Activated T-helper 2 cell treated with anti-CD3 and anti-CD28 coated beads, Interferon-gamma antibody, Interleukin-2, Interleukin-4, amounts not matched to agents 10 μg/mL and 5 μg/mL and 100 μg/mL, durations not matched to agents 14 hours and 24 hours and 36 hours (primary cell): ENCODE results near the gene FAM180A. TPM values are rescaled to one million over a fixed set of nuclear protein-coding genes. Genes with fewer than 3 reads are reported as not detected.
"Not testable (repeated sequence)": the region's sequence is repeated elsewhere in the genome, so short reads cannot be mapped to it uniquely, and the experiment has no call there.

ENCODE experiments used
- DNase-seq: peaks from one replicate; pipeline ENCODE4 v3.0.0; 2021; ENCODE audit warnings: low spot score
- H3K27ac Mint-ChIP-seq: one replicate; pipeline ENCODE4 v1.8.0; 2021; ENCODE audit warnings: mixed read lengths
- H3K27me3 Mint-ChIP-seq: one replicate; pipeline ENCODE4 v1.8.0; 2021; ENCODE audit warnings: low read depth, mixed read lengths
- H3K36me3 Mint-ChIP-seq: one replicate; pipeline ENCODE4 v1.8.0; 2021; ENCODE audit warnings: low read depth, mixed read lengths
- H3K4me1 Mint-ChIP-seq: one replicate; pipeline ENCODE4 v1.8.0; 2021; ENCODE audit warnings: low read depth, mixed read lengths
- H3K4me3 Mint-ChIP-seq: one replicate; pipeline ENCODE4 v1.8.0; 2021; ENCODE audit warnings: low read depth, mild to moderate bottlenecking, moderate library complexity, mixed read lengths
- H3K9me3 Mint-ChIP-seq: one replicate; pipeline ENCODE4 v1.8.0; 2021; ENCODE audit warnings: mixed read lengths
- intact Hi-C: fragments of 100-400 bp; cut with micrococcal nuclease; formaldehyde crosslinking; loops from one replicate; pipeline ENCODE4 v1.15.1; 2023
- total RNA-seq: library from RNA; stranded (reverse); gene quantifications from 2 replicates; pipeline ENCODE4 v1.2.3, GENCODE V29; 2022

Gene FAM180A
- total RNA-seq, 1 donor from 2014 or later, result not detected

- DNase-seq, result no peak
- Mint-ChIP-seq H3K27me3 (no peaks in the 10 kb centered on the region), H3K36me3 (no peaks in the 10 kb centered on the region), H3K9me3 (no peaks in the 10 kb centered on the region), H3K4me3 (no peak overlapping the region), H3K27ac (no peak overlapping the region), H3K4me1 (no peaks in the 10 kb centered on the region)
- intact Hi-C loops, result no loop called here
These were observed 51.1 kb downstream of the FAM180A start for GRCh38 chr7:135697276-135698049.

- Mint-ChIP-seq H3K4me3 (no peak overlapping the region), H3K4me1 (no peaks in the 10 kb centered on the region)
- intact Hi-C loops, result no loop called here
These were observed 55.1 kb downstream of the FAM180A start for GRCh38 chr7:135693558-135693957.

DNA sequence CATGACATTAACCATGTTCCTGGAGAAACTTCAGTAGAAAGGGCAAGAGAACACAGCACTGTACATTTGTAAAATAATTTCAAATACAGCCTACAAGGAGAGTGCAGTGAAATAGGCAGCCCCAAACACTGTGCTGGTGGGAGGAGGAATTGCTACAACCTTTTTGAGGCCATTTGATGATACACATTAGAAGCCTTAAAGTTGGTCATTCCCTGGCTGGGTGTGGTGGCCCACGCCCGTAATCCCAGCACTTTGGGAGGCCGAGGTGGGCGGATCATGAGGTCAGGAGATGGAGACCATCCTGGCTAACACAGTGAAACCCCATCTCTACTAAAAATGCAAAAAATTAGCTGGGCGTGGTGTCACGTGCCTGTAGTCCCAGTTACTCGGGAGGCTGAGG is 56.0 kb downstream of the FAM180A start:
- H3K4me3 Mint-ChIP-seq, H3K9me3 Mint-ChIP-seq, H3K27ac Mint-ChIP-seq, DNase-seq, H3K36me3 Mint-ChIP-seq, H3K4me1 Mint-ChIP-seq, intact Hi-C loops, H3K27me3 Mint-ChIP-seq: not testable (repeated sequence)

More at GRCh38 chr7:135693558-135693957, 55.1 kb downstream of the FAM180A start:
- Mint-ChIP-seq H3K27me3 (no peaks in the 10 kb centered on the region), H3K9me3 (no peaks in the 10 kb centered on the region), H3K27ac (no peak overlapping the region), H3K36me3 (no peaks in the 10 kb centered on the region)
- no peak for DNase-seq

DNA sequence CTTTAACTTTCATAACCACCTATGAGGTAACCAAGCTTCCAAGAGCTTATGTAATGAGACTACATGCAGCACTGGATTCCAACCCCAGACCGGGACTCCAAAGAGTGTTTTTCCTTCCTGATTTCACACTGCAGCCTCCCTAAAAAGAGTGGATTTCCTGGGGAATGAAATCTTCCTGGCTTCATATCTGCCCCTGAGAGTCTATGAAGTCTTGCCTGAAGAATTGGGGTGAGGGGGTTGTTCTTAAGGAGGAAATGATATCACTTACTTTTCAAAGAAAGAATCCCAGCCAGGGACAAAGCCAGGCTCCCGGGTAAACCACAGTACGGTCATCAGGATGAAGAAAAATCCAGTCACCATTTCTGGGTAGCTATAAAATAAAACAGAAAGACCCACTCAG is 56.6 kb downstream of the FAM180A start:
- intact Hi-C loops, result no loop called here
- Mint-ChIP-seq H3K9me3 (no peaks in the 10 kb centered on the region), H3K4me3 (no peak overlapping the region), H3K36me3 (no peaks in the 10 kb centered on the region), H3K27ac (no peak overlapping the region), H3K4me1 (no peaks in the 10 kb centered on the region), H3K27me3 (no peaks in the 10 kb centered on the region)
- no peak for DNase-seq

- intact Hi-C loops, result no loop called here
- no peaks in the 10 kb centered on the region for H3K4me1 Mint-ChIP-seq
- no peak overlapping the region for H3K4me3 Mint-ChIP-seq
- DNase-seq, result no peak
- H3K27ac Mint-ChIP-seq, result no peak overlapping the region
- no peaks in the 10 kb centered on the region for H3K36me3 Mint-ChIP-seq
- no peaks in the 10 kb centered on the region for H3K27me3 Mint-ChIP-seq
- no peaks in the 10 kb centered on the region for H3K9me3 Mint-ChIP-seq
These were observed 58.0 kb downstream of the FAM180A start for GRCh38 chr7:135690566-135690965.

- intact Hi-C loops, result no loop called here
- no peaks in the 10 kb centered on the region for H3K9me3 Mint-ChIP-seq
- H3K4me1 Mint-ChIP-seq, result no peaks in the 10 kb centered on the region
These were observed 61.1 kb downstream of the FAM180A start for GRCh38 chr7:135687466-135687865.

GRCh38 chr7:135685306-135686084 is 63.1 kb downstream of the FAM180A start:
- Mint-ChIP-seq H3K36me3 (no peaks in the 10 kb centered on the region), H3K27me3 (no peaks in the 10 kb centered on the region), H3K4me3 (no peak overlapping the region), H3K27ac (no peak overlapping the region), H3K4me1 (peaks cover 7% of the 10 kb centered on the region), H3K9me3 (no peaks in the 10 kb centered on the region)
- intact Hi-C loops, result no loop called here
- no peak for DNase-seq

More at GRCh38 chr7:135687466-135687865, 61.1 kb downstream of the FAM180A start:
- no peak for DNase-seq
- no peaks in the 10 kb centered on the region for H3K36me3 Mint-ChIP-seq
- H3K27me3 Mint-ChIP-seq, result no peaks in the 10 kb centered on the region
- no peak overlapping the region for H3K4me3 Mint-ChIP-seq
- no peak overlapping the region for H3K27ac Mint-ChIP-seq

GRCh38 chr7:135684699-135685098 is 63.9 kb downstream of the FAM180A start:
- H3K4me3 Mint-ChIP-seq, result no peak overlapping the region
- intact Hi-C loops, result no loop called here
- no peaks in the 10 kb centered on the region for H3K36me3 Mint-ChIP-seq
- no peak overlapping the region for H3K27ac Mint-ChIP-seq
- no peak for DNase-seq
- H3K27me3 Mint-ChIP-seq, result no peaks in the 10 kb centered on the region
- H3K9me3 Mint-ChIP-seq, result no peaks in the 10 kb centered on the region
- peaks cover 9% of the 10 kb centered on the region for H3K4me1 Mint-ChIP-seq

- Mint-ChIP-seq H3K27ac (no peak overlapping the region), H3K4me3 (no peak overlapping the region), H3K4me1 (peaks cover 9% of the 10 kb centered on the region), H3K36me3 (no peaks in the 10 kb centered on the region), H3K27me3 (no peaks in the 10 kb centered on the region), H3K9me3 (no peaks in the 10 kb centered on the region)
- intact Hi-C loops, result no loop called here
- no peak for DNase-seq
These were observed 64.5 kb downstream of the FAM180A start for GRCh38 chr7:135684136-135684535.

GRCh38 chr7:135683609-135684008 is 65.0 kb downstream of the FAM180A start:
- H3K4me1 Mint-ChIP-seq, result peaks cover 9% of the 10 kb centered on the region
- H3K27me3 Mint-ChIP-seq, result no peaks in the 10 kb centered on the region
- intact Hi-C loops, result no loop called here
- H3K36me3 Mint-ChIP-seq, result no peaks in the 10 kb centered on the region
- DNase-seq, result no peak
- H3K27ac Mint-ChIP-seq, result no peak overlapping the region
- no peaks in the 10 kb centered on the region for H3K9me3 Mint-ChIP-seq
- H3K4me3 Mint-ChIP-seq, result no peak overlapping the region

GRCh38 chr7:135682191-135682590 is 66.4 kb downstream of the FAM180A start:
- intact Hi-C loops, result no loop called here
- no peaks in the 10 kb centered on the region for H3K9me3 Mint-ChIP-seq
- H3K4me1 Mint-ChIP-seq, result peaks cover 9% of the 10 kb centered on the region
- no peak overlapping the region for H3K27ac Mint-ChIP-seq
- H3K27me3 Mint-ChIP-seq, result no peaks in the 10 kb centered on the region
- peaks cover 10% of the 10 kb centered on the region for H3K36me3 Mint-ChIP-seq
- no peak overlapping the region for H3K4me3 Mint-ChIP-seq
- no peak for DNase-seq

DNA sequence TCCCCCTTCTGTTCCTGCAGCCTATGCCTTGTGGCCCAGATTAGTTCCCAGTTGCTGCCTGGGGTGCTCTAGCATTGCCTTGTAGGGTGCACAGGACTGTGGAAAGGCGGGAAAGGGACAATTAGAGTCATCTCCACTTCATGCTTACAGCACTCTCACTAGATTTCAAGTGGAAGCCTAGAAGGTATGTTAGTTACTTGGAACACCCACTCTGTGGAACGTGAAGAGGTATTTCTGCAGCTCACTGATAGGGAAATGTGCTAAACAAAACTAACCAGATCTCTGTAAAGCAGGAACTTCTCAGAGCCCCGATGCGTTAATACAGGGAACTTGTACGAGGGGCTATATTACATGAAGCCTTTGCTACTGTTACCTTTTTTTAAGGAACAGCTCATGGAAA is 66.9 kb downstream of the FAM180A start:
- Mint-ChIP-seq H3K4me1 (peaks cover 9% of the 10 kb centered on the region), H3K4me3 (no peak overlapping the region), H3K27me3 (no peaks in the 10 kb centered on the region), H3K27ac (no peak overlapping the region), H3K36me3 (peaks cover 14% of the 10 kb centered on the region), H3K9me3 (no peaks in the 10 kb centered on the region)
- intact Hi-C loops, result no loop called here
- no peak for DNase-seq
